ENCODE data around the gene ZSWIM5. TPM values are rescaled to one million over a fixed set of nuclear protein-coding genes. Genes with fewer than 3 reads are reported as not detected.
"Not testable (repeated sequence)": the region's sequence is repeated elsewhere in the genome, so short reads cannot be mapped to it uniquely, and the experiment has no call there.

Gene ZSWIM5
- total RNA-seq, 2 donors from 2014 or later: 8.8 to 12.3 TPM

DNA sequence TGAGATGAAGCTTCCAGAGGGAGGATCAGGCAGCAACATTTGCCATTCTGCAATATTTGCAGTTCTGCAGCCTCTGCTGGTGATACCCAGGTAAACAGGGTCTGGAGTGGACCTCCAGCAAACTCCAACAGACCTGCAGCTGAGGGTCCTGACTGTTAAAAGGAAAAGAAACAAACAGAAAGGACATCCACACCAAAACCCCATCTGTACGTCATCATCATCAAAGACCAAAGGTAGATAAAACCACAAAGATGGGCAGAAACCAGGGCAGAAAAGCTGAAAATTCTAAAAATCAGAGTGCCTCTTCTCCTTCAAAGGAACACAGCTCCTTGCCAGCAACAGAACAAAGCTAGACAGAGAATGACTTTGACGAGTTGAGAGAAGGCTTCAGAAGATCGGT is 43.3 kb downstream of the ZSWIM5 start:
- not testable (repeated sequence) for H3K4me3 ChIP-seq (ENCODE audit: low read length); DNase-seq; H3K27ac ChIP-seq (ENCODE audit: low read depth, low read length); H3K4me3 Mint-ChIP-seq; H3K4me1 ChIP-seq (ENCODE audit: control insufficient read depth, insufficient read depth, low read length); H3K36me3 Mint-ChIP-seq (ENCODE audit: low read depth); H3K4me1 Mint-ChIP-seq; H3K36me3 ChIP-seq (ENCODE audit: control insufficient read depth, insufficient read depth, low read length); H3K27me3 ChIP-seq (ENCODE audit: control insufficient read depth, insufficient read depth, low read length, poor library complexity, severe bottlenecking); H3K27me3 Mint-ChIP-seq (ENCODE audit: insufficient read depth); H3K9ac ChIP-seq (ENCODE audit: extremely low read depth, low read length, poor library complexity, severe bottlenecking); H3K27ac Mint-ChIP-seq
- peaks cover 23% of the 10 kb centered on the region for H3K9me3 ChIP-seq (ENCODE audit: control insufficient read depth, low read length)
- peaks cover 41% of the 10 kb centered on the region for H3K9me3 Mint-ChIP-seq
- WGBS, 2 experiments (ENCODE audit: insufficient coverage in 1 of 2, insufficient read length in 1 of 2): 95 to 97% methylated on average over 2 to 3 of the region's 3 CpGs

DNA sequence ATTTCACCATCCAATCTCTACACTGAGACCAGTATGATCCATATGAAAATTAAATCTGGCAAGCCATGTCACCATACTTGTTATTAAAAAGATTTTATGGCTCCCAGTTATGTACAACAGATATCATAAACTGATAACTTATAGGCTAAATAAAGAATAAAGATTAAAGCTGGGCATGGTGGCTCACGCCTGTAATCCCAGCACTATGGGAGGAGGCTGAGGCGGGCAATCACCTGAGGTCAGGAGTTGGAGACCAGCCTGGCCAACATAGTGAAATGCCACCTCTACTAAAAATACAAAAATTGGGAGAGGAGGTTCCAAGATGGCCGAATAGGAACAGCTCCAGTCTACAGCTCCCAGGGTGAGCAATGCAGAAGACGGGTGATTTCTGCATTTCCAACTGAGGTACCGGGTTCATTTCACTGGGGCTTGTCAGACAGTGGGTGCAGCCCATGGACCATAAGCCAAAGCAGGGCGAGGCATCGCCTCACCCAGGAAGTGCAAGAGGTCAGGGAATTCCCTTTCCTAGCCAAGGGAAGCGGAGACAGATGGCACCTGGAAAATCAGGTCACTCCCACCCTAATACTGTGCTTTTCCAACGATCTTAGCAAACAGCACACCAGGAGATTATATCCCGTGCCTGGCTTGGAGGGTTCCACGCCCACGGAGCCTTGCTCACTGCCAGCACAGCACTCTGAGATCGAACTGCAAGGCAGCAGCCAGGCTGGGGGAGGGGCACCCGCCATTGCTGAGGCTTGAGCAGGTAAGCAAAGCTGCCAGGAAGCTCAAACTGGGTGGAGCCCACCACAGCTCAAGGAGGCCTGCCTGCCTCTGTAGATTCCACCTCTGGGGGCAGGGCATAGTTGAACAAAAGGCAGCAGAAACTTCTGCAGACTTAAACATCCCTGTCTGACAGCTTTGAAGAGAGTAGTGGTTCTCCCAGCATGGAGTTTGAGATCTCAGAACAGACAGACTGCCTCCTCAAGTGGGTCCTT is 44.1 kb downstream of the ZSWIM5 start:
- not testable (repeated sequence) for H3K4me3 ChIP-seq (ENCODE audit: low read length); H3K27ac Mint-ChIP-seq; H3K9ac ChIP-seq (ENCODE audit: extremely low read depth, low read length, poor library complexity, severe bottlenecking); H3K27me3 ChIP-seq (ENCODE audit: control insufficient read depth, insufficient read depth, low read length, poor library complexity, severe bottlenecking); H3K4me1 ChIP-seq (ENCODE audit: control insufficient read depth, insufficient read depth, low read length); DNase-seq; H3K4me1 Mint-ChIP-seq; H3K27me3 Mint-ChIP-seq (ENCODE audit: insufficient read depth); H3K27ac ChIP-seq (ENCODE audit: low read depth, low read length); H3K36me3 Mint-ChIP-seq (ENCODE audit: low read depth); H3K4me3 Mint-ChIP-seq; H3K36me3 ChIP-seq (ENCODE audit: control insufficient read depth, insufficient read depth, low read length)
- 88 to 98% methylated on average over 5 to 14 of the region's 14 CpGs for WGBS, 2 experiments (ENCODE audit: insufficient coverage in 1 of 2, insufficient read length in 1 of 2)
- H3K9me3 Mint-ChIP-seq: peaks cover 41% of the 10 kb centered on the region
- peaks cover 23% of the 10 kb centered on the region for H3K9me3 ChIP-seq (ENCODE audit: control insufficient read depth, low read length)

DNA sequence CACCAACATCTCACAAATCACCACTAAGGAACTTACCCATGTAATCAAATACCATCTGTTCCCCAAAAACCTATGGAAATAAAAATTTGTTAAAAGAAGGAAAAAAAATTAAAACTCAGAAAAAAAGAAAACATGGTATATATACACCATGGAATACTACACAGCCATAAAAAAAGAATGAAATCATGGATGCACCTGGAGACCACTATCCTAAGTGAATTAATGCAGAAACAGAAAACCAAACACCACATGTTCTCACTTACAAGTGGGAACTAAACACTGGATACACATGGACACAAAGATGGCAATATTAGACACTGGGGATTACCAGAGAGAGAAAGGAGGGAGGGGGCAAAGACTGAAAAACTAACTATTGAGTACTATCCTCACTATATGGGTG is 50.4 kb downstream of the ZSWIM5 start:
- H3K9me3 Mint-ChIP-seq: peaks cover 4% of the 10 kb centered on the region

DNA sequence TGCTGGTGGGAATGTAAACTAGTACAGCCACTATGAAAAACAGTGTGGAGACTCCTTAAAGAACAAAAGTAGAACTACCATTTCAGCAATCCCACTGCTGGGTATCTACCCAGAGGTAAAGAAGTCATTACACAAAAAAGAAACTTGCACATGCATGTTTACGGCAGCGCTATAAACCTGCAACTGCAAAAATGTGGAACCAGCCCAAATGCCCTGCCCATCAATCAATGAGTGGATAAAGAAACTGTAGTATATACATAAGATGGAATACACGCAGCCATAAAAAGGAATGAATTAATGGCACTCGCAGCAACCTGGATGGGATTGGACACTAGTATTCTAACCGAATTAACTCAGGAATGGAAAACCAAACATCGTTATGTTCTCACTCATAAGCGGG is 51.0 kb downstream of the ZSWIM5 start:
- H3K27ac ChIP-seq (ENCODE audit: low read depth, low read length): no peak overlapping the region
- Mint-ChIP-seq H3K27me3 (ENCODE audit: insufficient read depth) (no peaks in the 10 kb centered on the region), H3K27ac (no peak overlapping the region), H3K4me1 (no peaks in the 10 kb centered on the region), H3K4me3 (no peak overlapping the region), H3K36me3 (ENCODE audit: low read depth) (no peaks in the 10 kb centered on the region), H3K9me3 (peaks cover 4% of the 10 kb centered on the region)
- TF ChIP-seq, protein P1, sequence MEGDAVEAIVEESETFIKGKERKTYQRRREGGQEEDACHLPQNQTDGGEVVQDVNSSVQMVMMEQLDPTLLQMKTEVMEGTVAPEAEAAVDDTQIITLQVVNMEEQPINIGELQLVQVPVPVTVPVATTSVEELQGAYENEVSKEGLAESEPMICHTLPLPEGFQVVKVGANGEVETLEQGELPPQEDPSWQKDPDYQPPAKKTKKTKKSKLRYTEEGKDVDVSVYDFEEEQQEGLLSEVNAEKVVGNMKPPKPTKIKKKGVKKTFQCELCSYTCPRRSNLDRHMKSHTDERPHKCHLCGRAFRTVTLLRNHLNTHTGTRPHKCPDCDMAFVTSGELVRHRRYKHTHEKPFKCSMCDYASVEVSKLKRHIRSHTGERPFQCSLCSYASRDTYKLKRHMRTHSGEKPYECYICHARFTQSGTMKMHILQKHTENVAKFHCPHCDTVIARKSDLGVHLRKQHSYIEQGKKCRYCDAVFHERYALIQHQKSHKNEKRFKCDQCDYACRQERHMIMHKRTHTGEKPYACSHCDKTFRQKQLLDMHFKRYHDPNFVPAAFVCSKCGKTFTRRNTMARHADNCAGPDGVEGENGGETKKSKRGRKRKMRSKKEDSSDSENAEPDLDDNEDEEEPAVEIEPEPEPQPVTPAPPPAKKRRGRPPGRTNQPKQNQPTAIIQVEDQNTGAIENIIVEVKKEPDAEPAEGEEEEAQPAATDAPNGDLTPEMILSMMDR (conservative IDR thresholded peaks at IDR 0.05): no peak
- no peak for DNase-seq
- peaks cover 4% of the 10 kb centered on the region for H3K36me3 ChIP-seq (ENCODE audit: control insufficient read depth, insufficient read depth, low read length)
- no peaks in the 10 kb centered on the region for H3K4me1 ChIP-seq (ENCODE audit: control insufficient read depth, insufficient read depth, low read length)
- H3K27me3 ChIP-seq (ENCODE audit: control insufficient read depth, insufficient read depth, low read length, poor library complexity, severe bottlenecking): no peaks in the 10 kb centered on the region
- WGBS, 2 experiments (ENCODE audit: insufficient coverage in 1 of 2, insufficient read length in 1 of 2): 92 to 94% methylated on average over 4 to 7 of the region's 7 CpGs
- H3K9ac ChIP-seq (ENCODE audit: extremely low read depth, low read length, poor library complexity, severe bottlenecking): no peak overlapping the region
- H3K9me3 ChIP-seq (ENCODE audit: control insufficient read depth, low read length): peaks cover 7% of the 10 kb centered on the region
- no peak overlapping the region for H3K4me3 ChIP-seq (ENCODE audit: low read length)

More for the DNA sequence above, 50.4 kb downstream of the ZSWIM5 start:
- Histone ChIP-seq H3K4me1 (ENCODE audit: control insufficient read depth, insufficient read depth, low read length) (no peaks in the 10 kb centered on the region), H3K27me3 (ENCODE audit: control insufficient read depth, insufficient read depth, low read length, poor library complexity, severe bottlenecking) (no peaks in the 10 kb centered on the region), H3K9me3 (ENCODE audit: control insufficient read depth, low read length) (peaks cover 7% of the 10 kb centered on the region), H3K27ac (ENCODE audit: low read depth, low read length) (no peak overlapping the region), H3K36me3 (ENCODE audit: control insufficient read depth, insufficient read depth, low read length) (peaks cover 4% of the 10 kb centered on the region), H3K4me3 (ENCODE audit: low read length) (no peak overlapping the region), H3K9ac (ENCODE audit: extremely low read depth, low read length, poor library complexity, severe bottlenecking) (no peak overlapping the region)
- no peak overlapping the region for H3K4me3 Mint-ChIP-seq
- H3K4me1 Mint-ChIP-seq: no peaks in the 10 kb centered on the region
- no peaks in the 10 kb centered on the region for H3K36me3 Mint-ChIP-seq (ENCODE audit: low read depth)
- no peak for DNase-seq
- no peak overlapping the region for H3K27ac Mint-ChIP-seq
- TF ChIP-seq, protein P1 (conservative IDR thresholded peaks at IDR 0.05): no peak
- no peaks in the 10 kb centered on the region for H3K27me3 Mint-ChIP-seq (ENCODE audit: insufficient read depth)

All from endodermal cell (in vitro differentiated cells).